ENCODE results near the gene STPG2.

- TF ChIP-seq POLR2A (IDR thresholded peaks at IDR 0.05) (no peak), CTCF (IDR thresholded peaks at IDR 0.05 in 8 of 11, conservative IDR thresholded peaks at IDR 0.05 in 3 of 11) (no peak), POLR2AphosphoS5 (IDR thresholded peaks at IDR 0.05) (no peak)
Measured at GRCh38 chr4:97778174-97778573, 365.1 kb downstream of the STPG2 start.

Data from spleen (tissue), 7 donors.